HepG2 (cell line): ENCODE results near the gene ADSS1. TPM values are rescaled to one million over a fixed set of nuclear protein-coding genes. Genes with fewer than 3 reads are reported as not detected.

Experiments used
- DMAP1 ChIP-seq: IDR thresholded peaks from 2 replicates; pipeline ENCODE4 v1.6.1; 2016
- ELF1 ChIP-seq: sonication (generic); formaldehyde crosslinking; IDR thresholded peaks from 2 replicates; pipeline ENCODE4 v1.4.0; 2020; ENCODE audit warnings: missing genetic modification reagents
- NFKB2 ChIP-seq: sonication (generic); formaldehyde crosslinking; IDR thresholded peaks from 2 replicates; pipeline ENCODE4 v1.4.0; 2020; ENCODE audit warnings: missing genetic modification reagents, borderline replicate concordance
- RAD21 ChIP-seq: fragments of 450-650 bp; formaldehyde crosslinking; IDR thresholded peaks from 2 replicates; pipeline ENCODE4 v1.5.0; 2020; ENCODE audit warnings: mild to moderate bottlenecking
- SMAD1 ChIP-seq: sonication (generic); formaldehyde crosslinking; IDR thresholded peaks from 2 replicates; pipeline ENCODE4 v1.4.0; 2020; ENCODE audit warnings: missing genetic modification reagents, low read depth, mild to moderate bottlenecking, borderline replicate concordance
- SRF ChIP-seq: IDR thresholded peaks from 2 replicates; pipeline ENCODE4 v1.6.1; 2011; ENCODE audit warnings: mild to moderate bottlenecking, low read depth, low read length, moderate library complexity
- ZFP1 ChIP-seq: IDR thresholded peaks from 2 replicates; pipeline ENCODE4 v1.6.1; 2016
- ZNF3 ChIP-seq: IDR thresholded peaks from 2 replicates; pipeline ENCODE4 v1.7.0; 2017; ENCODE audit warnings: inconsistent platforms
- ZNF768 ChIP-seq: sonication (generic); formaldehyde crosslinking; IDR thresholded peaks from 2 replicates; pipeline ENCODE4 v1.4.0; 2020; ENCODE audit warnings: missing genetic modification reagents
- polyA plus RNA-seq, 8 experiments: library from polyadenylated mRNA; depleted of rRNA in 3 of 8; stranded (reverse) in 7 of 8; unstranded in 1 of 8; fragments of >200 nt; fragmentation: Illumina TruSeq in 4 of 8; extraction: Trizol in 4 of 8; gene quantifications; 2 replicates each; pipeline versions ENCODE4 v1.2.1 to v1.2.3, GENCODE V29; 2011 to 2016; ENCODE audit warnings: low read depth in 4 of 8, missing spikeins in 1 of 8, mixed read lengths in 1 of 8; ENCODE audit not compliant: insufficient read depth in 1 of 8
- total RNA-seq, 5 experiments: library from RNA; depleted of rRNA; stranded (reverse); fragments of >200 nt; fragmentation: Illumina TruSeq; extraction: Trizol; gene quantifications; 2 replicates each; pipeline ENCODE4 v1.2.3, GENCODE V29; 2016; ENCODE audit warnings: low read depth in 1 of 5
- TF ChIP-seq, protein P1 (sequence below): sonication (generic); formaldehyde crosslinking; IDR thresholded peaks from 2 replicates; pipeline ENCODE4 v1.5.0; 2020; ENCODE audit warnings: missing genetic modification reagents
- TF ChIP-seq, protein P2 (sequence below): sonication (generic); formaldehyde crosslinking; IDR thresholded peaks from 2 replicates; pipeline ENCODE4 v1.9.0; 2021; ENCODE audit warnings: missing genetic modification reagents, mild to moderate bottlenecking, borderline replicate concordance
- TF ChIP-seq, protein P3 (sequence below): sonication (generic); formaldehyde crosslinking; IDR thresholded peaks from 2 replicates; pipeline ENCODE4 v1.5.0; 2020; ENCODE audit warnings: mild to moderate bottlenecking, missing genetic modification reagents, borderline replicate concordance
- TF ChIP-seq, protein P4 (sequence below): sonication (generic); formaldehyde crosslinking; IDR thresholded peaks from 2 replicates; pipeline ENCODE4 v1.9.0; 2021; ENCODE audit warnings: mild to moderate bottlenecking, missing genetic modification reagents
- TF ChIP-seq, protein P5 (sequence below): sonication (generic); formaldehyde crosslinking; IDR thresholded peaks from 2 replicates; pipeline ENCODE4 v1.8.0; 2023; ENCODE audit warnings: mild to moderate bottlenecking, missing genetic modification reagents

ADSS1 gene
- total and polyA plus RNA-seq, 2 of the 13 experiments (the other 11 are each of a cell fraction or from before 2014, with no cell fraction given), result 1.0 to 36.7 TPM

DNA sequence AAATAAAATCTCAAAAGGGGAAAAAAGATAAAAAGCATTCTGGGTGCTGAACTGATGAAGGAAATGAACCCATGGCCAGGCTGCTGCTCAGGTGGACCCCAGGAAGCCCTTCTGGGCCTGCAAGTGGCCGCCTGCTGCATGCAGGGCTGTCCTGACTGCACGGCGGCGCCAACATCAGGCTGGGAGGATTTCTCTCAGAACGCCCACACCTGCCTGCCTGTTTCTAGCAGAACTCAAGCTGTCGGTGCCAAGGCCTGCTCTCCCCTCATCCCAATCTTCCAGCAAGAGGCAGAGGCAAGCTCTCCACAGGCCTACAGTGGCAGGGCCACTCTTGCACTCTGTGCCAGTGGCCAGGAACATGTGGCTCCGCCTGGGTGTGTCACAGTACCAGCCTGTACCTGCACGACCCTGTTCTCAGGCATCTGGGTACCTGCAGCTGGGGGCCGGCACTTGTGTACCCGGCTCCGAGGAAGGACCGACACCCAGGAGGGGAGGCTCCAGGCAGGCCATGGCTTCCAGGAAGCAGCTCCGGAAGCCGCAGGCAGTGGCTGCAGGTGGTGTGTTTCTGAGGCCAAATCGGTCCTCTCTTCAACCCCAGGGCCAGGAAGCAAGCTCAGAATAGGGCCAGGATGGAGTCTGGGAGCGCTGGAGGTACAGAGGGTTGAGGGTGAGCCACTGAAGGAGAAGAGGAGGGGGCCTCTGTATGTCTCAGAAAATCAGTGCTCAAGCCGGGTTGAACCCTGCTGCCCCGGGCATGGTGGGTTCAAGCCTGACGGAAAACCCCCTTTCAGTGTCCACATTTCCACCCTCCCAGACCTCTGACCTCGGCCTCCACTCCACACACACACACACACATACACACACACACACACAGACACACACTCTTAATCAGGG, 37.2 kb upstream of the ADSS1 start (continued):
- TF ChIP-seq ZNF3 (CRISPR knock-in tag) (no peak), RAD21 (no peak), ZNF768 (CRISPR knock-in tag) (peak; percentile 42; the same call in 1 of the 2 replicates), SMAD1 (CRISPR knock-in tag) (peak; percentile 29; the same call in 1 of the 2 replicates), ELF1 (no peak), ZFP1 (CRISPR knock-in tag) (no peak), SRF (no peak), DMAP1 (CRISPR knock-in tag) (no peak), NFKB2 (CRISPR knock-in tag) (no peak)
- TF ChIP-seq, protein P1, sequence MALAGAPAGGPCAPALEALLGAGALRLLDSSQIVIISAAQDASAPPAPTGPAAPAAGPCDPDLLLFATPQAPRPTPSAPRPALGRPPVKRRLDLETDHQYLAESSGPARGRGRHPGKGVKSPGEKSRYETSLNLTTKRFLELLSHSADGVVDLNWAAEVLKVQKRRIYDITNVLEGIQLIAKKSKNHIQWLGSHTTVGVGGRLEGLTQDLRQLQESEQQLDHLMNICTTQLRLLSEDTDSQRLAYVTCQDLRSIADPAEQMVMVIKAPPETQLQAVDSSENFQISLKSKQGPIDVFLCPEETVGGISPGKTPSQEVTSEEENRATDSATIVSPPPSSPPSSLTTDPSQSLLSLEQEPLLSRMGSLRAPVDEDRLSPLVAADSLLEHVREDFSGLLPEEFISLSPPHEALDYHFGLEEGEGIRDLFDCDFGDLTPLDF (CRISPR knock-in tag), result no peak
- TF ChIP-seq, protein P2, sequence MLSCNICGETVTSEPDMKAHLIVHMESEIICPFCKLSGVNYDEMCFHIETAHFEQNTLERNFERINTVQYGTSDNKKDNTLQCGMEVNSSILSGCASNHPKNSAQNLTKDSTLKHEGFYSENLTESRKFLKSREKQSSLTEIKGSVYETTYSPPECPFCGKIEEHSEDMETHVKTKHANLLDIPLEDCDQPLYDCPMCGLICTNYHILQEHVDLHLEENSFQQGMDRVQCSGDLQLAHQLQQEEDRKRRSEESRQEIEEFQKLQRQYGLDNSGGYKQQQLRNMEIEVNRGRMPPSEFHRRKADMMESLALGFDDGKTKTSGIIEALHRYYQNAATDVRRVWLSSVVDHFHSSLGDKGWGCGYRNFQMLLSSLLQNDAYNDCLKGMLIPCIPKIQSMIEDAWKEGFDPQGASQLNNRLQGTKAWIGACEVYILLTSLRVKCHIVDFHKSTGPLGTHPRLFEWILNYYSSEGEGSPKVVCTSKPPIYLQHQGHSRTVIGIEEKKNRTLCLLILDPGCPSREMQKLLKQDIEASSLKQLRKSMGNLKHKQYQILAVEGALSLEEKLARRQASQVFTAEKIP (CRISPR knock-in tag), result no peak
- TF ChIP-seq, protein P3, sequence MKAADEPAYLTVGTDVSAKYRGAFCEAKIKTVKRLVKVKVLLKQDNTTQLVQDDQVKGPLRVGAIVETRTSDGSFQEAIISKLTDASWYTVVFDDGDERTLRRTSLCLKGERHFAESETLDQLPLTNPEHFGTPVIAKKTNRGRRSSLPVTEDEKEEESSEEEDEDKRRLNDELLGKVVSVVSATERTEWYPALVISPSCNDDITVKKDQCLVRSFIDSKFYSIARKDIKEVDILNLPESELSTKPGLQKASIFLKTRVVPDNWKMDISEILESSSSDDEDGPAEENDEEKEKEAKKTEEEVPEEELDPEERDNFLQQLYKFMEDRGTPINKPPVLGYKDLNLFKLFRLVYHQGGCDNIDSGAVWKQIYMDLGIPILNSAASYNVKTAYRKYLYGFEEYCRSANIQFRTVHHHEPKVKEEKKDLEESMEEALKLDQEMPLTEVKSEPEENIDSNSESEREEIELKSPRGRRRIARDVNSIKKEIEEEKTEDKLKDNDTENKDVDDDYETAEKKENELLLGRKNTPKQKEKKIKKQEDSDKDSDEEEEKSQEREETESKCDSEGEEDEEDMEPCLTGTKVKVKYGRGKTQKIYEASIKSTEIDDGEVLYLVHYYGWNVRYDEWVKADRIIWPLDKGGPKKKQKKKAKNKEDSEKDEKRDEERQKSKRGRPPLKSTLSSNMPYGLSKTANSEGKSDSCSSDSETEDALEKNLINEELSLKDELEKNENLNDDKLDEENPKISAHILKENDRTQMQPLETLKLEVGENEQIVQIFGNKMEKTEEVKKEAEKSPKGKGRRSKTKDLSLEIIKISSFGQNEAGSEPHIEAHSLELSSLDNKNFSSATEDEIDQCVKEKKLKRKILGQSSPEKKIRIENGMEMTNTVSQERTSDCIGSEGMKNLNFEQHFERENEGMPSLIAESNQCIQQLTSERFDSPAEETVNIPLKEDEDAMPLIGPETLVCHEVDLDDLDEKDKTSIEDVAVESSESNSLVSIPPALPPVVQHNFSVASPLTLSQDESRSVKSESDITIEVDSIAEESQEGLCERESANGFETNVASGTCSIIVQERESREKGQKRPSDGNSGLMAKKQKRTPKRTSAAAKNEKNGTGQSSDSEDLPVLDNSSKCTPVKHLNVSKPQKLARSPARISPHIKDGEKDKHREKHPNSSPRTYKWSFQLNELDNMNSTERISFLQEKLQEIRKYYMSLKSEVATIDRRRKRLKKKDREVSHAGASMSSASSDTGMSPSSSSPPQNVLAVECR (CRISPR knock-in tag), result no peak
- TF ChIP-seq, protein P4, sequence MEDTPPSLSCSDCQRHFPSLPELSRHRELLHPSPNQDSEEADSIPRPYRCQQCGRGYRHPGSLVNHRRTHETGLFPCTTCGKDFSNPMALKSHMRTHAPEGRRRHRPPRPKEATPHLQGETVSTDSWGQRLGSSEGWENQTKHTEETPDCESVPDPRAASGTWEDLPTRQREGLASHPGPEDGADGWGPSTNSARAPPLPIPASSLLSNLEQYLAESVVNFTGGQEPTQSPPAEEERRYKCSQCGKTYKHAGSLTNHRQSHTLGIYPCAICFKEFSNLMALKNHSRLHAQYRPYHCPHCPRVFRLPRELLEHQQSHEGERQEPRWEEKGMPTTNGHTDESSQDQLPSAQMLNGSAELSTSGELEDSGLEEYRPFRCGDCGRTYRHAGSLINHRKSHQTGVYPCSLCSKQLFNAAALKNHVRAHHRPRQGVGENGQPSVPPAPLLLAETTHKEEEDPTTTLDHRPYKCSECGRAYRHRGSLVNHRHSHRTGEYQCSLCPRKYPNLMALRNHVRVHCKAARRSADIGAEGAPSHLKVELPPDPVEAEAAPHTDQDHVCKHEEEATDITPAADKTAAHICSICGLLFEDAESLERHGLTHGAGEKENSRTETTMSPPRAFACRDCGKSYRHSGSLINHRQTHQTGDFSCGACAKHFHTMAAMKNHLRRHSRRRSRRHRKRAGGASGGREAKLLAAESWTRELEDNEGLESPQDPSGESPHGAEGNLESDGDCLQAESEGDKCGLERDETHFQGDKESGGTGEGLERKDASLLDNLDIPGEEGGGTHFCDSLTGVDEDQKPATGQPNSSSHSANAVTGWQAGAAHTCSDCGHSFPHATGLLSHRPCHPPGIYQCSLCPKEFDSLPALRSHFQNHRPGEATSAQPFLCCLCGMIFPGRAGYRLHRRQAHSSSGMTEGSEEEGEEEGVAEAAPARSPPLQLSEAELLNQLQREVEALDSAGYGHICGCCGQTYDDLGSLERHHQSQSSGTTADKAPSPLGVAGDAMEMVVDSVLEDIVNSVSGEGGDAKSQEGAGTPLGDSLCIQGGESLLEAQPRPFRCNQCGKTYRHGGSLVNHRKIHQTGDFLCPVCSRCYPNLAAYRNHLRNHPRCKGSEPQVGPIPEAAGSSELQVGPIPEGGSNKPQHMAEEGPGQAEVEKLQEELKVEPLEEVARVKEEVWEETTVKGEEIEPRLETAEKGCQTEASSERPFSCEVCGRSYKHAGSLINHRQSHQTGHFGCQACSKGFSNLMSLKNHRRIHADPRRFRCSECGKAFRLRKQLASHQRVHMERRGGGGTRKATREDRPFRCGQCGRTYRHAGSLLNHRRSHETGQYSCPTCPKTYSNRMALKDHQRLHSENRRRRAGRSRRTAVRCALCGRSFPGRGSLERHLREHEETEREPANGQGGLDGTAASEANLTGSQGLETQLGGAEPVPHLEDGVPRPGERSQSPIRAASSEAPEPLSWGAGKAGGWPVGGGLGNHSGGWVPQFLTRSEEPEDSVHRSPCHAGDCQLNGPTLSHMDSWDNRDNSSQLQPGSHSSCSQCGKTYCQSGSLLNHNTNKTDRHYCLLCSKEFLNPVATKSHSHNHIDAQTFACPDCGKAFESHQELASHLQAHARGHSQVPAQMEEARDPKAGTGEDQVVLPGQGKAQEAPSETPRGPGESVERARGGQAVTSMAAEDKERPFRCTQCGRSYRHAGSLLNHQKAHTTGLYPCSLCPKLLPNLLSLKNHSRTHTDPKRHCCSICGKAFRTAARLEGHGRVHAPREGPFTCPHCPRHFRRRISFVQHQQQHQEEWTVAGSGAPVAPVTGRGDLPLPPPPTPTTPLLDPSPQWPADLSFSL (CRISPR knock-in tag), result peak; percentile 51; the same call in 1 of the 2 replicates
- TF ChIP-seq, protein P5, sequence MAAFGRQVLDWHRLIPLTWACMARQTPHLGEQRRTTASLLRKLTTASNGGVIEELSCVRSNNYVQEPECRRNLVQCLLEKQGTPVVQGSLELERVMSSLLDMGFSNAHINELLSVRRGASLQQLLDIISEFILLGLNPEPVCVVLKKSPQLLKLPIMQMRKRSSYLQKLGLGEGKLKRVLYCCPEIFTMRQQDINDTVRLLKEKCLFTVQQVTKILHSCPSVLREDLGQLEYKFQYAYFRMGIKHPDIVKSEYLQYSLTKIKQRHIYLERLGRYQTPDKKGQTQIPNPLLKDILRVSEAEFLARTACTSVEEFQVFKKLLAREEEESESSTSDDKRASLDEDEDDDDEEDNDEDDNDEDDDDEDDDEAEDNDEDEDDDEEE (CRISPR knock-in tag), result no peak
